Lower leg skin (tissue), 3 donors: ENCODE results near the gene CADM1.

ENCODE experiments used
- CTCF ChIP-seq, 3 donors: fragments of 450-650 bp; IDR thresholded peaks; one replicate each; pipeline ENCODE4 v1.5.1; 2016; ENCODE audit warnings: antibody characterized with exemption in 3 of 3, mild to moderate bottlenecking in 3 of 3, moderate library complexity in 2 of 3
- POLR2A ChIP-seq, 2 donors: fragments of 450-650 bp; IDR thresholded peaks; one replicate each; pipeline ENCODE4 v1.6.1; 2016 to 2017; ENCODE audit warnings: antibody characterized with exemption in 2 of 2, mild to moderate bottlenecking in 1 of 2, moderate library complexity in 1 of 2

GRCh38 chr11:115185931-115186330 is 318.3 kb downstream of the CADM1 start:
- TF ChIP-seq POLR2A (IDR thresholded peaks at IDR 0.05) (no peak), CTCF (IDR thresholded peaks at IDR 0.05) (no peak)
